Dedifferentiated amniotic fluid mesenchymal stem cell (primary cell): Measurements from ENCODE around the gene UBA52.
"Not testable (repeated sequence)": the region's sequence is repeated elsewhere in the genome, so short reads cannot be mapped to it uniquely, and the experiment has no call there.

Experiments used
- DNase-seq: peaks from one replicate; pipeline ENCODE4 v3.0.0-alpha.2; 2016; ENCODE audit errors: extremely low spot score

UBA52 gene

GRCh38 chr19:18571564-18572344 is at the start of gene UBA52:
UBA52 (plus strand) TSS chr19:18571857; CDS start chr19:18573301, 1,444 bp downstream.
- DNase-seq: peak; percentile 97

GRCh38 chr19:18522124-18522861 is 49.4 kb upstream of the UBA52 start:
- DNase-seq: peak; percentile 100

GRCh38 chr19:18522862-18523440 is 48.7 kb upstream of the UBA52 start:
- not testable (repeated sequence) for DNase-seq

GRCh38 chr19:18523841-18524240 is 47.8 kb upstream of the UBA52 start:
- DNase-seq: no peak

- DNase-seq: no peak
Observed at GRCh38 chr19:18526316-18526715, 45.3 kb upstream of the UBA52 start.

GRCh38 chr19:18529782-18530181 is 41.9 kb upstream of the UBA52 start:
- no peak for DNase-seq

- no peak for DNase-seq
Observed at GRCh38 chr19:18531485-18531884, 40.2 kb upstream of the UBA52 start.

GRCh38 chr19:18532168-18532890 is 39.3 kb upstream of the UBA52 start:
- DNase-seq: no peak

- DNase-seq: no peak
Observed at GRCh38 chr19:18533058-18533457, 38.6 kb upstream of the UBA52 start.

- no peak for DNase-seq
Observed at GRCh38 chr19:18536475-18536874, 35.2 kb upstream of the UBA52 start.

- no peak for DNase-seq
Observed at GRCh38 chr19:18537431-18537830, 34.2 kb upstream of the UBA52 start.

- DNase-seq: no peak
Observed at GRCh38 chr19:18538115-18538514, 33.5 kb upstream of the UBA52 start.

GRCh38 chr19:18539372-18539771 is 32.3 kb upstream of the UBA52 start:
- no peak for DNase-seq

GRCh38 chr19:18540200-18540599 is 31.5 kb upstream of the UBA52 start:
- DNase-seq: not testable (repeated sequence)

- no peak for DNase-seq
Observed at GRCh38 chr19:18541258-18541991, 30.2 kb upstream of the UBA52 start.

- no peak for DNase-seq
Observed at GRCh38 chr19:18541992-18542940, 29.4 kb upstream of the UBA52 start.

- DNase-seq: peak; percentile 75
Observed at GRCh38 chr19:18542941-18543813, 28.5 kb upstream of the UBA52 start, which contains the start of gene FKBP8. FKBP8 (minus strand) TSS chr19:18543573; CDS start chr19:18541970, 1,603 bp downstream.

GRCh38 chr19:18543814-18544475 is 27.7 kb upstream of the UBA52 start:
- DNase-seq: no peak

GRCh38 chr19:18551631-18552030 is 20.0 kb upstream of the UBA52 start:
- DNase-seq: no peak
